ENCODE measurements around the gene OR5K2. TPM values are rescaled to one million over a fixed set of nuclear protein-coding genes. Genes with fewer than 3 reads are reported as not detected.

The OR5K2 gene
- total RNA-seq, 6 donors from 2014 or later = not detected

GRCh38 chr3:98512576-98512975 lies 15.1 kb downstream of the OR5K2 start:
- H3K27me3 ChIP-seq = no peaks in the 10 kb centered on the region

GRCh38 chr3:98513091-98513511 lies 15.6 kb downstream of the OR5K2 start:
- Histone ChIP-seq H3K9me3 (no peaks in the 10 kb centered on the region), H3K27me3 (no peaks in the 10 kb centered on the region), H3K4me3 (no peak overlapping the region), H3K36me3 (peaks cover 0 to 51% (median 11%) of the 10 kb centered on the region in 4 donors), H3K27ac (no peak overlapping the region), H3K4me1 (no peaks in the 10 kb centered on the region)
- DNase-seq (no peak), ATAC-seq (ENCODE audit: low FRiP score in 2 of 2) (no peak)
- TF ChIP-seq POLR2AphosphoS5 (IDR thresholded peaks at IDR 0.05) (no peak), CTCF (IDR thresholded peaks at IDR 0.05) (no peak), POLR2A (IDR thresholded peaks at IDR 0.05) (no peak), EP300 (IDR thresholded peaks at IDR 0.05) (no peak)
- 60 to 79% methylated on average over 4 of the region's 4 CpGs for WGBS, 2 donors

More at GRCh38 chr3:98512576-98512975, 15.1 kb downstream of the OR5K2 start:
- DNase-seq (no peak), ATAC-seq (ENCODE audit: low FRiP score in 2 of 2) (no peak)
- 90 to 93% methylated on average over 4 of the region's 4 CpGs for WGBS, 2 donors
- Histone ChIP-seq H3K4me1 (no peaks in the 10 kb centered on the region), H3K4me3 (no peak overlapping the region), H3K27ac (no peak overlapping the region), H3K36me3 (peaks cover 0 to 48% (median 11%) of the 10 kb centered on the region in 4 donors), H3K9me3 (no peaks in the 10 kb centered on the region)
- TF ChIP-seq POLR2A (IDR thresholded peaks at IDR 0.05) = no peak
- no peak for TF ChIP-seq POLR2AphosphoS5 (IDR thresholded peaks at IDR 0.05)
- TF ChIP-seq EP300 (IDR thresholded peaks at IDR 0.05) = no peak
- no peak for TF ChIP-seq CTCF (IDR thresholded peaks at IDR 0.05)

- ATAC-seq (ENCODE audit: low FRiP score in 2 of 2) (no peak), DNase-seq (no peak)
- Histone ChIP-seq H3K36me3 (peaks cover 0 to 58% (median 11%) of the 10 kb centered on the region in 4 donors), H3K27ac (no peak overlapping the region), H3K4me3 (no peak overlapping the region), H3K4me1 (peaks cover 0 to 1% (median 0%) of the 10 kb centered on the region in 4 donors), H3K27me3 (no peaks in the 10 kb centered on the region), H3K9me3 (no peaks in the 10 kb centered on the region)
- 95 to 99% methylated on average over 3 of the region's 3 CpGs for WGBS, 2 donors
- TF ChIP-seq POLR2AphosphoS5 (IDR thresholded peaks at IDR 0.05) = no peak
- TF ChIP-seq EP300 (IDR thresholded peaks at IDR 0.05) = no peak
- TF ChIP-seq CTCF (IDR thresholded peaks at IDR 0.05) = no peak
- TF ChIP-seq POLR2A (IDR thresholded peaks at IDR 0.05) = no peak
These were observed 16.3 kb downstream of the OR5K2 start for GRCh38 chr3:98513736-98514135.

- Histone ChIP-seq H3K4me1 (peaks cover 0 to 11% (median 5%) of the 10 kb centered on the region in 4 donors), H3K4me3 (no peak overlapping the region), H3K9me3 (no peaks in the 10 kb centered on the region), H3K27me3 (no peaks in the 10 kb centered on the region), H3K27ac (no peak overlapping the region), H3K36me3 (peaks cover 0 to 62% (median 11%) of the 10 kb centered on the region in 4 donors)
- 100% methylated on average over 1 of the region's 1 CpG for WGBS, 2 donors
- ATAC-seq (ENCODE audit: low FRiP score in 2 of 2) (no peak), DNase-seq (no peak)
- TF ChIP-seq CTCF (IDR thresholded peaks at IDR 0.05) (no peak), EP300 (IDR thresholded peaks at IDR 0.05) (no peak)
These were observed 17.5 kb downstream of the OR5K2 start for GRCh38 chr3:98514948-98515347.

- Histone ChIP-seq H3K4me1 (peaks cover 12 to 27% (median 18%) of the 10 kb centered on the region in 4 donors), H3K9me3 (no peaks in the 10 kb centered on the region), H3K36me3 (peaks cover 0 to 54% (median 11%) of the 10 kb centered on the region in 4 donors), H3K27ac (no peak overlapping the region), H3K4me3 (no peak overlapping the region), H3K27me3 (no peaks in the 10 kb centered on the region)
- no peak for ATAC-seq (ENCODE audit: low FRiP score in 2 of 2)
- no peak for DNase-seq
- TF ChIP-seq CTCF (IDR thresholded peaks at IDR 0.05) (no peak), EP300 (IDR thresholded peaks at IDR 0.05) (no peak), POLR2AphosphoS5 (IDR thresholded peaks at IDR 0.05) (no peak), POLR2A (IDR thresholded peaks at IDR 0.05) (no peak)
- 98 to 100% methylated on average over 2 of the region's 2 CpGs for whole genome bisulfite sequencing, 2 donors
These were observed 21.3 kb downstream of the OR5K2 start for GRCh38 chr3:98518816-98519215.
